ENCODE measurements around the gene AMOTL1. TPM values are rescaled to one million over a fixed set of nuclear protein-coding genes. Genes with fewer than 3 reads are reported as not detected.

Gene AMOTL1
- total and polyA plus RNA-seq, 2 donors (not counting 3 experiments of a cell fraction or from before 2014, with no cell fraction given): 12.5 to 37.8 TPM

GRCh38 chr11:94835594-94835927 is 67.4 kb downstream of the AMOTL1 start:
- no peaks in the 10 kb centered on the region for H3K9me1 ChIP-seq (replicated peaks; ENCODE audit: control insufficient read depth, extremely low read depth, insufficient read depth, low read length)
- H3K9me3 ChIP-seq (replicated peaks; ENCODE audit: control insufficient read depth, insufficient read depth, low read length): no peaks in the 10 kb centered on the region
- CTCF ChIA-PET: interaction anchor here (1.3 to 3.0 kb wide), 8 partner anchors 10 to 212 kb away, joined by 3 to 10 read pairs (median 6); no protein-coding TSS in a partner anchor
- no peaks in the 10 kb centered on the region for H3K27me3 ChIP-seq (ENCODE audit: control insufficient read depth in 2 of 2, insufficient read depth in 2 of 2, low read length in 2 of 2)
- H3K27ac ChIP-seq (ENCODE audit: insufficient read depth, low read depth, low read length): no peak overlapping the region
- H3K4me3 ChIP-seq (replicated peaks in 1 of 3; ENCODE audit: insufficient read depth in 1 of 3, low read depth in 1 of 3, low read length in 3 of 3): no peak overlapping the region
- no peak overlapping the region for H3K9ac ChIP-seq (replicated peaks; ENCODE audit: extremely low read depth, insufficient read depth, low read length)
- BruUV-seq (replicated peaks): no TSS peak
- peaks cover 9 to 13% of the 10 kb centered on the region in 2 experiments for H3K36me3 ChIP-seq (ENCODE audit: control insufficient read depth in 2 of 2, extremely low read depth in 1 of 2, insufficient read depth in 2 of 2, low read length in 2 of 2)
- H3K79me2 ChIP-seq (ENCODE audit: control insufficient read depth, insufficient read depth, low read length): peaks cover 11% of the 10 kb centered on the region
- peak; percentile 4 for FAIRE-seq
- dilution Hi-C loops (cut with MboI; ENCODE audit: extremely low pct_ligation_motif_present, low sequenced_read_pairs): no loop called here
- intact Hi-C loops (cut with micrococcal nuclease): loop anchor here (1.0 kb wide), 1 partner anchor 212 kb away; no protein-coding TSS in a partner anchor
- DNase-seq (ENCODE audit: low read depth, low spot score): peak; percentile 36
- peaks cover 11% of the 10 kb centered on the region for H3K4me1 ChIP-seq (ENCODE audit: control insufficient read depth, extremely low read depth, insufficient read depth, low read length)
- no peaks in the 10 kb centered on the region for H4K20me1 ChIP-seq (replicated peaks; ENCODE audit: control insufficient read depth, extremely low read depth, insufficient read depth, low read length)
- POLR2A ChIA-PET: interaction anchor here (1.0 kb wide), 1 partner anchor 26 kb away, joined by 3 read pairs; no protein-coding TSS in a partner anchor
- peak overlapping the region; percentile 33 for H3K4me2 ChIP-seq (ENCODE audit: insufficient read depth, low read length)
- H2AFZ ChIP-seq (ENCODE audit: low read depth, low read length): no peak overlapping the region
- TF ChIP-seq POLR2AphosphoS5 (IDR thresholded peaks at IDR 0.05; ENCODE audit: insufficient read depth, low read depth, low read length) (no peak), GATA2 (IDR thresholded peaks at IDR 0.05; ENCODE audit: insufficient read depth, insufficient read length, low read depth, low read length) (no peak), POLR2A (IDR thresholded peaks at IDR 0.05; ENCODE audit: low read depth, low read length) (no peak), EZH2 (IDR thresholded peaks at IDR 0.05; ENCODE audit: borderline replicate concordance, low read depth, low read length, severe bottlenecking) (no peak), FOS (IDR thresholded peaks at IDR 0.05; ENCODE audit: borderline replicate concordance, insufficient read depth, low read length) (peak; percentile 93), CTCF (IDR thresholded peaks at IDR 0.05; ENCODE audit: extremely low read depth in 1 of 2, insufficient read depth in 1 of 2, low read depth in 1 of 2, low read length in 2 of 2) (no peak), JUN (IDR thresholded peaks at IDR 0.05; ENCODE audit: borderline replicate concordance, insufficient read depth, insufficient read length, low read depth) (peak; percentile 76), MAX (IDR thresholded peaks at IDR 0.05; ENCODE audit: insufficient read depth, insufficient read length) (no peak), MYC (IDR thresholded peaks at IDR 0.05; ENCODE audit: low read depth, low read length) (no peak)

Data from endothelial cell of umbilical vein (primary cell).